Inflammatory macrophage treated with lipopolysaccharide for 4 hours (primary cell): Measurements from ENCODE around the gene CRTAP.
"Not testable (repeated sequence)": the region's sequence is repeated elsewhere in the genome, so short reads cannot be mapped to it uniquely, and the experiment has no call there.

Experiments
- DNase-seq: peaks from one replicate; pipeline ENCODE4 v3.0.0-alpha.2; 2020

Gene CRTAP

GRCh38 chr3:33113772-33114621 is at the start of gene CRTAP:
Gene CRTAP, plus strand, starts transcription at chr3:33114014. Its CDS starts 64 bp downstream, at chr3:33114078.
- DNase-seq, result peak; percentile 88

GRCh38 chr3:33064929-33065328 is 48.9 kb upstream of the CRTAP start:
- DNase-seq, result no peak

DNA sequence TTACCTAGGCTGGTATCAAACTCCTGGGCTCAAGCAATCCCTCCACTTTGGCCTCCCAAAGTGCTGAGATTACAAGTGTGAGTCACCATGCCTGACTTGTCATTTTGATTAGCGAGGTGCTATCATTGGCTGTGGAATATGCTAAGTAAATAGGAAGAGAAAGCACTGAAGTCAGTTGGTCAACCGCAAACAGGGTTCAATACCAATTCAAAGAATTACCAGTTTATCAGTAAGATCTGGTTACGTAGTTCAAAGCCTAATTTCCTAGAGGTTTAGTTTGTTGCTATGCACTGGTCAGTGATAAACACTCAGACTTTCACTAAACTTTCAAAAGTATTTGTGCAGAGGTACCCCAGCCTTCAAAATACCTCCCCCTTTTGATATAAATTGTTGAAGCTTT is 46.3 kb upstream of the CRTAP start:
- DNase-seq, result no peak

DNA sequence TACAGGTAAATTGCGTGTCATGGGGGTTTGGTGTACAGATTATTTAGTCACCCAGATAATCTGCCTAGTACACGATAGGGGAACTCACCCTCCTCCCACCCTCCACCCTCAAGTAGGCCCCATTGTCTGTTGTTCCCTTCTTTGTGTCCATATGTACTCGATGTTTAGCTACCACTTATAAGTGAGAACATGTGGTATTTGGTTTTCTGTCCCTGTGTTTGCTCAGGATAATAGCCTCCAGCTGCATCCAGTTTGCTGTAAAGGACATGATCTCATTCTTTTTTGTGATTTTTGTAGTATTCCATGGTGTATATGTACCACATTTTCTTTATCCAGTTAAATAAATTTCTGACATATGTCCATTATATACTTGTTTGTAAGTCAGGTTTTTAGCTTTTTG is 44.0 kb upstream of the CRTAP start:
- DNase-seq, result not testable (repeated sequence)

DNA sequence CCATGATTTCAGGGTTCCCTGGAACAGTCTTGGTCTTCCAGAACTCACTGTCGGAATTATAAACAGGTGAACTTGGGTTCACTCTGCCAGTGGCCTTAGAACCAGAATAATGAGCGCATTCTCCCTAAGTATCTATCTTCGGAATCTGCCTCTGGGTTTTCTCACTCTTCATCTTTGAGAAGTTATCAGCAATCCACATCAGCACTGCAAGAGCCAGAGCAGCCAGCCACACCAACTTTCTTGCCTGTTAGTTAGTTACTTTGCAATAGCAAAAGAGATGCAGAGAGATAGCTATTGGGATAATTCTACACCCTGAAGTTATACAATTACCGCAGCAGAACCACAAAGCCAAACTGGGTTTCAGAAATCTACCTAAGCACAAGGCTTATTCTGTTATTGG is 42.6 kb upstream of the CRTAP start:
- DNase-seq, result no peak

DNA sequence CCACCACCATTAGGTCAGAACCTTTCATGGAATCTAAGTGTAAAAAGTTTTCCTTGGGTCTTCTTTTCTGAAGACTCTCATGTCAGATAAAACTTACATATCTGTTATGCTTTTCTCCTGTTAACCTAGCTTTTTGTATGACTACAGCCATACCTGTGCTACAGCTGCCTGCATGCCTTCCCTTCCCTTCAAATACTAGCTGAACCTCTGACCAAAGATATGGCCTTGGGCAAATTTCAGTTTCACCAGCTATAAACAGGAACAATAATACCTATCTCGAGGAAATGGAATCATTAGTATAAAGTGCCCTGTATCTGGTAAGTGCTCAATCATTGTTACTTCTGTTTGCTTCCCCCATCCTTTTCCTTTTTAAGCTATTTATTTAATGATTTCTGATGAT is 41.9 kb upstream of the CRTAP start:
- DNase-seq, result no peak

DNA sequence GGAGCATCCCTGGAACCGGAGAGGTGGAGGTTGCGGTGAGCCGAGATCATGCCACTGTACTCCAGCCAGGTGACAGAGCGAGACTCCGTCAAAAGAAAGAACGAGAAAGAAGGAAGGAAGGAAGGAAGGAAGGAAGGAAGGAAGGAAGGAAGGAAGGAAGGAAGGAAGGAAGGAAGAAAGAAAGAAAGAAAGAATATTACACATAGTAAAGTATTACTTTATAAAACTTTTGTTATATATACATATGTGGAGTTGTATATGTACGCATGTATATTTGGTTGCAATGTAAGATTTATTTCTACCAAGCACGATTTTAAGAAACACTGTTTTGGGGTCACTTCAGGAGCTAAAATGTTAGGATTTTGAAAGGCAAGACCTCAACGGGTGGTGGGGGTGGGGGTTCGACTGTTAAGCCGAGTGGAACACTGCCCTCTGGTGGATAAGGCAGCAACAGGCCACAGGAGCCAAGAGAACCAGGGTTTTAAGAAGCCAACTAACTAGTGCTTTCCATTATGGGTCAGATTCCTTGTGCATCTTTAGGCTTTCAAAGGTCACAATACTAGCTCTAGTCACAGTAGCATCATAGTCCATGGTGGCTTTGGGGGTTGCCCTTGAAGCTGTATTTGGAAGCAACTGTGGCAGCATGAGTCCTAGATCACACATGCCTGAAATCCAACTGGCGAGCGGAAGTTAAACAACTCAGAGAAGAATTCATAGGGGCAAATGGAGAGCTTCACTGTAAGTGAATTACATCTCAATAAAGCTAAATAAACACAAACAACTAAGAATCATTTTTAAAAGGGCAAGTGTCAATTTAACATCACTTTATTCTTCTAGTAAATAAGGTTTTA is 39.4 kb upstream of the CRTAP start:
- DNase-seq, result peak; percentile 54

DNA sequence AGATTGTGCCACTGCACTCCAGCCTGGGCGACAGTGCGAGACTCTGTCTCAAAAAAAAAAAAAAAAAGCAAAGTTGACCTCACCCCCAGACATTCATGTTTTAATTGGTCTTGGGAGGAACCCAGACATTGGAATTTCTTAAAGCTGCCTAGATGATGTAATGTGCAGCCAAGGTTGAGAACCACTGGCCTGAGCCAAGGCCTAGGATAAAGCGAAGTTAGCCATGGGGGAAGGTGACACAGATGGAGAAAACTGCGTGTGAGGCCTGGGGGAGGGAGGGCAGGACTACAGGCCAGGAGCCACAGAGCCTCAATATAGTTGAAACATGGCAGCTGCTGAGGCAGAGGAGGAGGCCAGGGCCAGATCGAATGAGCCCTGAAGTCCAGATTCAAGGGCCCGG is 37.8 kb upstream of the CRTAP start:
- no peak for DNase-seq

- no peak for DNase-seq
Measured at GRCh38 chr3:33076952-33077351, 36.9 kb upstream of the CRTAP start.

- DNase-seq, result no peak
Measured at GRCh38 chr3:33077976-33078375, 35.8 kb upstream of the CRTAP start.

- DNase-seq, result not testable (repeated sequence)
Measured at GRCh38 chr3:33079813-33080212, 34.0 kb upstream of the CRTAP start.

GRCh38 chr3:33081812-33082211 is 32.0 kb upstream of the CRTAP start:
- DNase-seq, result no peak

- no peak for DNase-seq
Measured at GRCh38 chr3:33083958-33084357, 29.9 kb upstream of the CRTAP start.

DNA sequence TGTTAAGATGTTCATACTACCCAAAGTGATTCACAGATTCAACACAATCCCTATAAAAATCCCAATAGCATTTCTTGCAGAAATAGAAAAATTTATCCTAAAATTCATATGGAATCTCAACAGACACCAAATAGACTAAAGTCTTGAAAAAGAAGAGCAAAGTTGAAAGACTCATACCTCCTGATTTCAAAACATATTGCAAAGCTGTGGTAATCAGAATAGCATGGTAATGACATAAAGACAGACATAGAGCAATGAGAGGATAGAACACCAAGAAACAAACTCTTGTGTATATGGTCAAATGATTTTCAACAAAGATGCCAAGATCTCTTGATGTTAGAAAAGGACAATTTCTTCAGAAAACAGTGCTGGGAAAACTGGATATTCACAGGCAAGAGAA is 25.1 kb upstream of the CRTAP start:
- peak; percentile 55 for DNase-seq

DNA sequence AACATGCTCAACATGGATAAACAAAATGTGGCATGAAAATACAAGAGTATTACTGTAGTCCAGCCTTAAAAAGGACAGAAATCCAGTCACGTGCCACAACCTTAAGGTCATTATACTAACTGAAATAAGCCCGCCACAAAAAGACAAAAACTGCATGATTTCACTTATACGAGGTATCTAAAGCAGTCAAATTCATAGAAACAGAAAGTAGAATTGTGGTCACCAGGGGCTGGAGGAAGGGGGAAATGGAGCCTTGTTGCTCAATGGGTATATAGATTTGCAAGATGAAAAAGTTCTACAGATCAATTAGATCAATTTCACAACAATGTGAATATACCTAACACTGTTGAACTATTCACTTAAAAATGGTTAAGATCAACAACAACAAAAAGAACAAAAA is 24.3 kb upstream of the CRTAP start:
- peak; percentile 86 for DNase-seq

DNA sequence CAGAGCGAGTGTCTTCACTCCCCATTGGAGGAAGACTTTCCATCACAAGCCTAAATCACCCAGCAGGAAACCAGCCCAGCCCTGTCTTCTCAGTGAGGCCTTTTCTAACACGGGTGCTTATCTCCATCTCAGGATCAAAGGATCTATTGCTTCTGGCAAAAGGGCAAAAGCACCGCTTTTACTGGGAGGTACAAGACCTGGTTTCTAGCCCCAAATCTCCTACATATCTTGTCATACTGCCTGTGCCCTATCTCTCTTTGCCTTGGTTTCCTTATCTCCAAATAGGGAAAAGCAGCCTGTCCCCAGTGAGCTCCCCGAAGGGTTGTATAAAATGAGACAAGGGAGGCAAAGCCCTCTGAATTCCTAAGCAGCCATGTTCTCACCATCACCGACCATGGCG is 22.1 kb upstream of the CRTAP start:
- DNase-seq, result no peak

- DNase-seq, result no peak
Measured at GRCh38 chr3:33092496-33093254, 21.1 kb upstream of the CRTAP start.

- DNase-seq, result no peak
Measured at GRCh38 chr3:33093847-33094246, 20.0 kb upstream of the CRTAP start.

GRCh38 chr3:33095436-33095835 is 18.4 kb upstream of the CRTAP start:
- no peak for DNase-seq

DNA sequence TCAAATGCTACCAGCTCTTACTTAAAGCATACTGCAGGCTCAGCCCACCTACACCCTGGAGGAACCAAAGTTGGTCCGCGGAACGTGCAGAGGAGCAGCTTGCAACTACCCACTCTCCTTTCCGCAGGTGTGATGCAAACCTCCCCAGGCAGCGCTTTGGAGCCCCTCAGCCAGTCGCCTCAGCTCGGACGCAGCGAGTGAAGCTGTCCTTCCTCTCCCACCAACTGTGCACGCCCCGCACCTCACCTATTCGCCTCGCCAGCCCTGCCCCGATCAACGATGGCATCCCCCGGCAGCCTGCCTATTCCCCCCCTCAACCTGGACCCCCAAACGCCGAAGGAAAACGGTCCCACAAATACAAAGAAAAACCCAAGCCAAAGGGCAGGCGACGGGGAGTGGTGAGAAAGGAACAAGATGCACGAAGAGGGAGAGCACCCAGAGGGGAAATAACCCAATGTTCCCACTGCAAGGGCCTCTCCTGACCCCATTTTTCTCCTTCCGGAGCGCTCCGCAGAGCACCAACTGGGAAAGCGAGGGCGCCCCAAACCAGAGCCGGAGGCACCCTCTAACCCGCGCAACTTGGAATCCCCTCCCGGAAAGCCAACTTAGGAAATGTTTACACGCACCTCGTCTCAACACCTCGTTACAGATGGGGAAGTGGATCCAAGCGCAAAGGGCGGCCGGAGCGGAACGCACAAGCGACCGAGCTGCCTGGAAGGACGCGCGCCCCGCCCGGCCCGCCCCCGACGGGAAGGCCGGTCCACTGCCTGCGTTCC is 17.5 kb upstream of the CRTAP start:
- DNase-seq, result peak; percentile 72

- no peak for DNase-seq
Measured at GRCh38 chr3:33099109-33099645, 14.6 kb upstream of the CRTAP start.

DNA sequence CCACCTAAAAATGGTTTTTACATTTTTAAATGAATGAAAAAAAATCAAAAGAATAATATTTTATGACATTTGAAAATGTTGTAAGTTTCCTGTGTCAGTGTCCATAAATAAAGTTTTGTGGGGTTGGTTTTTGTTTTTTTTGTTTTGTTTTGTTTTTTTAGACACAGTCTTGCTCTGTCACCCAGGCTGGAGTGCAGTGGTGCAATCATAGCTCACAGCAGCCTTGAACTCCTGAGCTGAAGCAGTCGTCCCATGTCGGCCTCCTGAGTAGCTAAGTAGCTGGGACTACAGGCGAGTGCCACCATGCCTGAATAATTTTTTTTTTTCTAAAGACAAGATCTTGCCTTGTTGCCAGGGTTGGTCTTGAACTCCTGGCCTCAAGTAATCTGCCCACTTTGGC is 14.1 kb upstream of the CRTAP start:
- no peak for DNase-seq
